HT1080 (cell line): Measurements from ENCODE around the gene TIGD3. TPM values are rescaled to one million over a fixed set of nuclear protein-coding genes. Genes with fewer than 3 reads are reported as not detected.

Source experiments
- DNase-seq: peaks from one replicate; pipeline ENCODE4 v3.0.0-alpha.2; 2015; ENCODE audit warnings: low read depth
- total RNA-seq: library from RNA; depleted of rRNA; stranded (reverse); fragments of >200 nt; shearing (Covaris generic); gene quantifications from 2 replicates; pipeline ENCODE4 v1.2.3, GENCODE V29; 2014

TIGD3 gene
- total RNA-seq, 1 experiment from 2014 or later: 0.51 TPM

- no peak for DNase-seq
Measured at GRCh38 chr11:65370659-65371049, 16.1 kb downstream of the TIGD3 start.

DNA sequence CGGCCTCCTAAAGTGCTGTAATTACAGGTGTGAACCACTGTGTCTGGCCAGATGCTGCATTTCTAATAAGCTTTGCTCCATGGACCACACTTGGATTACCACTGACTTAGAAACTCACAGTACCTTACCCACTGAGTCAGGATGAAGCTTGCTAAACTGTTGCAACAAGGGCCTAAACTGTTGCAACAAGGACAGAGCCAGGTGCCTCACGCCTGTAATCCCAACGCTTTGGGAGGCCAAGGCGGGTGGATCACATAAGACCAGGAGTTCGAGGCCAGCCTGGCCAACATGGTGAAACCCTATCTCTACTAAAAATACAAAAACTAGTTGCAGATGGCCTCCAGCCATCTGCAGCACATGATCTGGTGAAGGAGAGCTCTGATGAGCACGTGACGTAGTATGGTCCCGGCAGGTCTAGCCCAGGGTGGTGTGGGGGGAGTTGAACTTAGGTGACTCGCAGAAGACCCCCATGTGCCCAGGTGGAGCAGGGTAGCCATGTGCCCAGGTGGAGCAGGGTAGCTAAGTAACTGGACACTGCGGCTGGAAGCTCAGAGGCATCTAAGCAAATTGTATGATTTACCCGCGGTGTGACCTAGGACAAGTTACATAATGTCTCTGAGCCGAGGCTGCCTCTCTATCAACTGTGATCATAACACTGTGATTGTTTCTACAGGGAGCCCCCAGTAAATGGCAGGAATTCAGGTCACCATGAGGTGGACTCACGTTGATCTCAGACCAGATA is 19.5 kb downstream of the TIGD3 start:
- DNase-seq: no peak

DNA sequence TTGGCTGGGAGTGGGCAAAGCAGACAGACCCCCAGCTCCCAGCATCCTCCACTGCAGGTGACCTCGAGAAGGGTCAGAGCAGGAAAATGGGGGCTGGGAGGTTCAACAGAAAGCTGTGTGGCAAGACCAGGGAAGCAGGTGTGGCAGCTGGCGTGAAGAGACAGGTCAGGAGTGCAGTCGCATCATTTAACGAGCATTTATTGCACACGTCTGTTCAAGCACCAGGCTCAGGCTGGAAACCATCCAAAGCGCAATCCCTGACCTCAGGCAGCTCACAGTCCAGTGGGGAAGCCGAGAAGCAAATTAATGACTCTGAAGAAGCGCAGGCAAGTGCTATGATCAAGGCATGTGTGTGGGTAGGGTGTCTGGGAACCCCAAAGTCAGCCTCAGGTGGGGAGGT is 20.5 kb downstream of the TIGD3 start:
- DNase-seq: no peak

DNA sequence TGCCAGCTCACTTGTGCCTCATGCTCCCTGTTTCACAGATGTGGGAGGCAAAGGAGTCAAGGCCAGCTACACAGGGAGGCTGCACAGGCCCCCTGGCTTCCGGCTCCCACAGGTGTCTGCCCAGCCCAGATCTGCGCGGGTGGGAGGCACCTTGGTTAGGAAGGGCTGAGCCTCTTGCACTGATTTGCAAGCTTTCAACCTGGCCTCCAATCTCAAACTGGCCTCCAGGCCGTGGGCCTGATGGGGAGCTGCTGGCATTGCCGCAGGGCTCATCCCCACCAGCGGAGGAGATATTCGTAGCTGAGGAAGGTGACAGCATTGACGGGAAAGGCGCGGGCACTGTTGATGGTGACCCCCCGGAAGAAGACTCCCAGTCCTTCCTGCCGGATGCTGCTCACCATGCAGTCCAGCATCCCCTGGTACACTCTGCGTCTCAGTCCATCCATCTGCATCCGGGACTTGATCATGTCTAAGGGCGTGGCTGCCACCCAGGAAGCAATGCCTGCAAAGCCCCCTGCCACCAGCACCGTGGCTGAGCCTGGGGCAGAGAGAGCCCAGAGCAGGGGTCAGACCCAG is 21.7 kb downstream of the TIGD3 start:
- no peak for DNase-seq

- DNase-seq: no peak
Measured at GRCh38 chr11:65377036-65377435, 22.5 kb downstream of the TIGD3 start.

GRCh38 chr11:65377777-65378176 is 23.2 kb downstream of the TIGD3 start:
- DNase-seq: no peak

- DNase-seq: no peak
Measured at GRCh38 chr11:65378208-65378927, 23.8 kb downstream of the TIGD3 start.

DNA sequence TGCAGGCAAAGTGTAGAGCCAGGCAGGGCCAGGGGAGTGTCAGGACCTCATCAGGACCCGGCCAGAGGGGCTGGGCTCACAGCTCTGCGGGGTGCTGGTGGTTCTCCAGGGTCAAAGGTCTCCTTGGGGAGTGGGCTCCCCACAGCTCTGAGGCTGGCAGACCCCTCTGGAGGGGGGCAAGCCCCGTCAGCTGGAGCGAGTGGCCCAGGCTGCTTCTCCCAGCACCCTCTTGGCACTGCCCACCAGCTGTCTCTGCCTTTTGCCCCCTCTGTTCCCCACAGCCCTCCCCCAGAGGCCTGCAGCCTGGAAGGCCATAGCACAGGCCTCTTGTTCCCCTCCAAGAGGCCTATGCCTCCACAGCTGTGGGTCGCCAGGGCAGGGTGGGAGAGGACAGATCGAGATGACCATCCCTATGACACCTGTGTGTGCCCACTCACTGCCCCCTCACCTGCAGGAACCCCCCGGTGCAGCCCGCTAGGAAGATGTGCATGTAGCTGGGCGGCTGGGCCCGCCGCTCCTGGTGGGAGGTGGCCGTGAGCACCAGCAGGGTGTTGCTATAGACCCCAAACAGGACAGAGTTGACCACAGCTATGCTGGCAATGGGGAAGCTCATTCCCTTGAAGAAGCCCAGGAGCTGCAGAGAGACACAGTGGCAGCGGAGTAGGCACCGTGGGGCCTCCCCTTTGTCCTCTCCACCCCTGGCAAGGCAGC is 24.5 kb downstream of the TIGD3 start:
- DNase-seq: no peak

GRCh38 chr11:65379698-65380459 is 25.3 kb downstream of the TIGD3 start:
- DNase-seq: no peak

DNA sequence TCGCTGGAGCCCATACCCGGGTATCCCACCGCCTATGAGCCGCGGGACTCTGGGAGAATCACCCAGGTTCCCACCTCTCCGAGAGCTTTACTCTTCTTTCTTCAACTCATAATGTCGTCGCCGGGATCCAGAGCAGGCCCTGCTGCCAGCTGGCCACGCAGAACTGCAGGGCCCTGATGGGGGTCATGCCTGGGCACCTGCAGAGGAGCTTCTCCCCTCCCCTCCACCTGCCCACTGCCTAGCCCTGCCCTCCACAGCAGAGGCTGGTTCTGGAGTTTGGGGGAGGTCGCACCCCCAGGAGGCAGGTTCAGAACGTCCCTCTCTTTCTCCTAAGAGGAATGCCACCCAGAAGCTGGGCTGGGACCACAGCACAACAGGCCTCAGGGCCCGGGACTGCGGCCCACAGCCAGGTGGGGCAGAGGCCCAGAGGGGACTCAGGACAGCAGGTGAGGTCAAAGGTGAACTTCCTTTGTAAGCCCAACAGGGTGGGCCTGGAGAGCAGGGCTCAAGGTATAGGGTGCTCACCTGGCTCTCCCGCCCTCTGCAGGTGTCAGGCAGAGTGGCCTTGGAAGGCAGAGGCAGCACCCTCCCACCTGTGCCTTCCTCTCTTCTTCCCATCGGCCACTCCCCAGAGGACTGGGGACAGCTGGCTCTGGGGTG is 26.0 kb downstream of the TIGD3 start:
- no peak for DNase-seq

DNA sequence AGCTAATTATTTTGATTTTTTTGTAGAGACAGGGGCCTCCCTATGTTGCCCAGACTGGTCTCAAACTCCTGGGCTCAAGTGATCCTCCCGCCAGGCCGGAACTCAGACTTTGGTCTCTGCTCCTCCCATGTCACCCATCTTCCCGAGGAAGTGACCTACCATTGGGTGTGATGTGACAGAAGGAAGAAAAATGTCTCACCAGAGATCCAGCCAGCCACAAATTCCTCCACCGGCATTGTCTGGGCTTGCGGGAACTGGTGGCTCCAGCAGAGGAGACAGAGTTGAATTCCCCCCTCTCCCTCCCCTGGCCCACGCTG is 27.1 kb downstream of the TIGD3 start:
- no peak for DNase-seq

- peak; percentile 100 for DNase-seq
Measured at GRCh38 chr11:65382033-65382803, 27.7 kb downstream of the TIGD3 start, which contains the start of gene SLC25A45. TSS of gene SLC25A45 (minus strand) at chr11:65382646. CDS start at chr11:65381951, 695 bp downstream.

GRCh38 chr11:65382804-65383368 is 28.3 kb downstream of the TIGD3 start:
- DNase-seq: no peak

- no peak for DNase-seq
Measured at GRCh38 chr11:65383778-65384177, 29.2 kb downstream of the TIGD3 start.

DNA sequence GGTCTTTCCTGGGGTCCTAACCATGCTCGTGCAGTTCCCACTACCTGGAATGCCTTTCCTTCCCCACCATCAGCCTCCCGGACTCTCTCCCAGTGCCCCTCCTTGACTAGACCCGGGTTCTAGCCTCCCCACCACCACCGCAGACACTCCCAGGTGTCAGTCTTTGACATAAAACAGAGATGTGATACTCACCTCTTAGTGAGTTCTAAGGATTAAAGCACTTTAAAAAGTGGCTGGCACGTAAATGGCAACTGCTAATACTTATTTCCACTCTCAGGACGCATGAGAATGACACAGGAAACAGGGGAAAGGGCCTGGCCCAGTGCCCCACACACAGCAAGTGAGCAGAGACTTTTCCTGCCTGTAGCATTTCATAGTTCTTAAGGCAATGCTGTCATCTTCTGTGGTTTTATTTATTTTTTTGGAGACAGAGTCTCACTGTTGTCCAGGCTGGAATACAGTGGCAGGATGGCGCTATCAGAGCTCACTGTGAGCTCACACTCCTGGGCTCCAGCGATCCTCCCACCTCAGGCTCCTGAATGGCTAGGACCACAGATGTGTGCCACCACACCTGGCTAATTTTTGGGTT is 29.8 kb downstream of the TIGD3 start:
- peak; percentile 66 for DNase-seq

GRCh38 chr11:65386307-65387140 is 32.0 kb downstream of the TIGD3 start, which contains the start of gene FRMD8:
TSS of gene FRMD8 (plus strand) at chr11:65386637. CDS start at chr11:65387037, 400 bp downstream.
- DNase-seq: peak; percentile 73

GRCh38 chr11:65388731-65389130 is 34.2 kb downstream of the TIGD3 start:
- no peak for DNase-seq
